ENCODE measurements around the gene EVI5L. TPM values are rescaled to one million over a fixed set of nuclear protein-coding genes. Genes with fewer than 3 reads are reported as not detected.

Gene EVI5L
- total RNA-seq, 1 experiment from 2014 or later, result 21.1 TPM

- DNase-seq (ENCODE audit: low spot score), result peak; percentile 96
These were observed 41.7 kb downstream of the EVI5L start for GRCh38 chr19:7871437-7872305.

GRCh38 chr19:7872306-7873204 lies 42.5 kb downstream of the EVI5L start:
- DNase-seq (ENCODE audit: low spot score), result no peak

GRCh38 chr19:7873304-7874075 lies 43.5 kb downstream of the EVI5L start:
- DNase-seq (ENCODE audit: low spot score), result no peak

- DNase-seq (ENCODE audit: low spot score), result peak; percentile 64
These were observed 44.3 kb downstream of the EVI5L start, which contains the start of gene PRR36 for GRCh38 chr19:7874076-7874896. Gene PRR36 (minus strand): TSS chr19:7874390. CDS start chr19:7873689, 701 bp downstream.

- DNase-seq (ENCODE audit: low spot score), result no peak
These were observed 44.9 kb downstream of the EVI5L start for GRCh38 chr19:7874897-7875273.

GRCh38 chr19:7877249-7877836 lies 47.3 kb downstream of the EVI5L start:
- no peak for DNase-seq (ENCODE audit: low spot score)

GRCh38 chr19:7879111-7879807 lies 49.2 kb downstream of the EVI5L start:
- no peak for DNase-seq (ENCODE audit: low spot score)

GRCh38 chr19:7879836-7880235 lies 49.8 kb downstream of the EVI5L start:
- DNase-seq (ENCODE audit: low spot score), result no peak

GRCh38 chr19:7881910-7882309 lies 51.9 kb downstream of the EVI5L start:
- no peak for DNase-seq (ENCODE audit: low spot score)

GRCh38 chr19:7883105-7883504 lies 53.1 kb downstream of the EVI5L start:
- no peak for DNase-seq (ENCODE audit: low spot score)

- DNase-seq (ENCODE audit: low spot score), result no peak
These were observed 54.0 kb downstream of the EVI5L start for GRCh38 chr19:7883796-7884570.

GRCh38 chr19:7885818-7886217 lies 55.8 kb downstream of the EVI5L start:
- DNase-seq (ENCODE audit: low spot score), result no peak

GRCh38 chr19:7887408-7888144 lies 57.6 kb downstream of the EVI5L start:
- no peak for DNase-seq (ENCODE audit: low spot score)

- peak; percentile 66 for DNase-seq (ENCODE audit: low spot score)
These were observed 58.3 kb downstream of the EVI5L start, which contains the start of gene LRRC8E for GRCh38 chr19:7888145-7888825. Gene LRRC8E (plus strand): TSS chr19:7888510. CDS start chr19:7895604, 7,094 bp downstream.

- DNase-seq (ENCODE audit: low spot score), result no peak
These were observed 58.8 kb downstream of the EVI5L start for GRCh38 chr19:7888826-7889217.

GRCh38 chr19:7893362-7894101 lies 63.5 kb downstream of the EVI5L start:
- DNase-seq (ENCODE audit: low spot score), result peak; percentile 82

Data from A172 (cell line).